Ascending aorta (tissue), 2 donors: Measurements from ENCODE around the gene FMN1. TPM values are rescaled to one million over a fixed set of nuclear protein-coding genes. Genes with fewer than 3 reads are reported as not detected.
A peak's percentile ranks its signal among the peaks of the same experiment; 100 is the strongest.

Experiments
- DNase-seq, 2 donors: peaks; one replicate each; pipeline ENCODE4 v3.0.0-alpha.2; 2019; ENCODE audit warnings: low spot score in 2 of 2
- H3K27ac ChIP-seq, 2 donors: fragments of 200-600 bp; sonication (generic); one replicate each; pipeline ENCODE4 v1.5.1; 2016 to 2017; ENCODE audit warnings: mild to moderate bottlenecking in 1 of 2
- H3K27me3 ChIP-seq: fragments of 200-600 bp; sonication (generic); one replicate; pipeline ENCODE4 v1.5.1; 2017
- H3K36me3 ChIP-seq, 2 donors: fragments of 200-600 bp; sonication (generic); one replicate each; pipeline ENCODE4 v1.5.1; 2016
- H3K4me1 ChIP-seq, 2 donors: fragments of 200-600 bp; sonication (generic); one replicate each; pipeline ENCODE4 v1.5.1; 2016 to 2017; ENCODE audit warnings: mild to moderate bottlenecking in 1 of 2
- H3K4me3 ChIP-seq, 2 donors: fragments of 200-600 bp; sonication (generic); one replicate each; pipeline ENCODE4 v1.5.1; 2016 to 2017; ENCODE audit warnings: mild to moderate bottlenecking in 1 of 2
- H3K9me3 ChIP-seq, 2 donors: fragments of 200-600 bp; sonication (generic); one replicate each; pipeline ENCODE4 v1.5.1; 2016
- intact Hi-C: fragments of 100-400 bp; cut with DNase I; formaldehyde crosslinking; loops from one replicate; pipeline ENCODE4 v1.15.1; 2023
- total RNA-seq: library from RNA; depleted of rRNA; stranded (reverse); fragments of >200 nt; gene quantifications from one replicate; pipeline ENCODE4 v1.1.0, GENCODE V29; 2016
- TF ChIP-seq, protein P1 (sequence below), 3 experiments: fragments of 200-600 bp in 2 of 3; fragments of 450-650 bp in 1 of 3; sonication (generic) in 2 of 3; IDR thresholded peaks; one replicate each; pipeline ENCODE4 v1.5.1; 2016 to 2019; ENCODE audit warnings: antibody characterized with exemption in 3 of 3, mild to moderate bottlenecking in 1 of 3, moderate library complexity in 1 of 3

FMN1 gene
- total RNA-seq, 1 donor from 2014 or later: 4.3 TPM

DNA sequence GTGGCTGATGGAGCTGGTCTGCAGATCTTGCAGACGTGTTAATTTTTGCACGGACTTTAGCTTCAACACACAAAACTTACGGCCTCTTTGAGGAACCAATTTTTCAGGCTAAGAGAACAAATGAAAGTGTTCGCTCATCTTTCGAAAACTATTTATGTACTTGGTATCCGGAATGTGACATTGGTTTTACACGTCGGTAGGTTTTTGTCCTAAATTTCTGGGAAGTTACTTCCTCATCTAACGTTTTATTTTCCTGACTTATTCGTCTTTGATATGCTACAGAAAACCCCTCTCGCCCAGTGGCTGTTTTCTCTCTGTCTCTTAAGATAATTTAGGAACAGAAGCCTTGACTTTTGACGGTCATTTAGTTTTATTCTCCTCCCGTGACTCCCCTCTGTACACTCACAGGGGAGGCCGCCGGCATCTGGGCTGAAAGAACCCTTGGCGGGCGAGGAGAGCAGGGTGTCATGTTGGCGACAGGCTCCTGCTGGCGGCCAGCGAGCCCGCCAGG lies 477.5 kb downstream of the FMN1 start:
- H3K4me3 ChIP-seq: peak overlapping the region; percentile 50
- peaks cover 0 to 3% of the 10 kb centered on the region in 2 donors for H3K4me1 ChIP-seq
- H3K9me3 ChIP-seq: no peaks in the 10 kb centered on the region
- peaks cover 16% of the 10 kb centered on the region for H3K27me3 ChIP-seq
- DNase-seq: no peak
- no peak overlapping the region for H3K27ac ChIP-seq
- TF ChIP-seq, protein P1, sequence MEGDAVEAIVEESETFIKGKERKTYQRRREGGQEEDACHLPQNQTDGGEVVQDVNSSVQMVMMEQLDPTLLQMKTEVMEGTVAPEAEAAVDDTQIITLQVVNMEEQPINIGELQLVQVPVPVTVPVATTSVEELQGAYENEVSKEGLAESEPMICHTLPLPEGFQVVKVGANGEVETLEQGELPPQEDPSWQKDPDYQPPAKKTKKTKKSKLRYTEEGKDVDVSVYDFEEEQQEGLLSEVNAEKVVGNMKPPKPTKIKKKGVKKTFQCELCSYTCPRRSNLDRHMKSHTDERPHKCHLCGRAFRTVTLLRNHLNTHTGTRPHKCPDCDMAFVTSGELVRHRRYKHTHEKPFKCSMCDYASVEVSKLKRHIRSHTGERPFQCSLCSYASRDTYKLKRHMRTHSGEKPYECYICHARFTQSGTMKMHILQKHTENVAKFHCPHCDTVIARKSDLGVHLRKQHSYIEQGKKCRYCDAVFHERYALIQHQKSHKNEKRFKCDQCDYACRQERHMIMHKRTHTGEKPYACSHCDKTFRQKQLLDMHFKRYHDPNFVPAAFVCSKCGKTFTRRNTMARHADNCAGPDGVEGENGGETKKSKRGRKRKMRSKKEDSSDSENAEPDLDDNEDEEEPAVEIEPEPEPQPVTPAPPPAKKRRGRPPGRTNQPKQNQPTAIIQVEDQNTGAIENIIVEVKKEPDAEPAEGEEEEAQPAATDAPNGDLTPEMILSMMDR (IDR thresholded peaks at IDR 0.05): no peak
- no peaks in the 10 kb centered on the region for H3K36me3 ChIP-seq
- intact Hi-C loops: no loop called here

DNA sequence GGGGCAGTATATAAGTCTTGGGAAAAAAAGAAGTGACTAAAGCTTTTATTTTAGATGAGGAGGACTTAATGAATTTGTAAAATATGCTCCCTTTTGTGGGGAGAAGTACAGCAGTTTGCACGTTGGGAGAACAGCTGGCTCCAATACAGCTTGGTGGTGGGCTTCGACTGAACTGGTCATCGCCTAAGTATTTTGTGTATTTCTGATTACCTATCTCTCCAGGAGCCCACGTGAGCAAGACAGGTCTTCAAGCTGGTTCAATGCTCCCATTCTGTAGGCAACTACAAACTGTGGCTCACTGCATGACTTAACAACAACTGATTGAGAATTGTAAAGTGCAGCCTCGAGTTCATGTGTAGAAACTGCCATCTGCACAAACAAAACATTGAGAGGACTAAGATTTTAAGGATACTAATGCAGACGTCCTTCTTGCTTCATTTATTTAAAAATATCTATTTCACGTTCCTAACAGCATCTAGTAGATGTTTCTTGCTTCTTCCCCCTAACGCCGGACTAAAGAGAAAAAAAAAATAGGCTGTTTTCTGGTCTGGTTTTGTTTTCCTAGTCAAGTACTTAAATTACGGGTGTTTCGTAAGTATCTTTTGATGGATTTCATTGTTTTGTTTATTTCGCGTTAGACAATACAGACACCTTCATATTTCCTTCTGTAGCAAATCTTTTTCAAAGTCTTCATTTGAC lies 478.1 kb downstream of the FMN1 start:
- TF ChIP-seq, protein P1 (IDR thresholded peaks at IDR 0.05): no peak
- Histone ChIP-seq H3K27me3 (peaks cover 16% of the 10 kb centered on the region), H3K36me3 (no peaks in the 10 kb centered on the region), H3K9me3 (no peaks in the 10 kb centered on the region), H3K4me3 (no peak overlapping the region), H3K4me1 (peaks cover 0 to 3% of the 10 kb centered on the region in 2 donors), H3K27ac (no peak overlapping the region)
- no peak for DNase-seq
- intact Hi-C loops: no loop called here

Other genes with a start within 250 kb of the FMN1 start
- 3.1 TPM for gene RYR3, start 116.3 kb upstream of the FMN1 start, total RNA-seq